ENCODE data around the gene METTL2A. TPM values are rescaled to one million over a fixed set of nuclear protein-coding genes. Genes with fewer than 3 reads are reported as not detected.

METTL2A gene
- total RNA-seq = 16.4 and 18.2 TPM in 2 replicates

GRCh38 chr17:62423647-62424461, at the start of gene METTL2A:
TSS of gene METTL2A (plus strand) at chr17:62423897. CDS start at chr17:62423903, 6 bp downstream.

GRCh38 chr17:62380253-62380652, 43.4 kb upstream of the METTL2A start, which contains the start of gene EFCAB3:
TSS of gene EFCAB3 (plus strand) at chr17:62380553. CDS start at chr17:62382980, 2,427 bp downstream.

GRCh38 chr17:62478424-62478879, 54.8 kb downstream of the METTL2A start, which contains the start of gene TLK2:
TSS of gene TLK2 (plus strand) at chr17:62478825. CDS start at chr17:62481126, 2,301 bp downstream.

Other genes starting within 250 kb of the METTL2A start
- gene EFCAB3, start 43.3 kb upstream of the METTL2A start, total RNA-seq = not detected in 2 replicates
- 51.7 and 55.7 TPM in 2 replicates for gene TLK2, start 54.9 kb downstream of the METTL2A start, total RNA-seq
- gene MRC2, start 203.8 kb downstream of the METTL2A start, total RNA-seq = 641 and 900 TPM in 2 replicates